CD4-positive, alpha-beta T cell (primary cell): Measurements from ENCODE around the gene NCAM2. TPM values are rescaled to one million over a fixed set of nuclear protein-coding genes. Genes with fewer than 3 reads are reported as not detected.

ENCODE experiments used
- ATAC-seq: fragments of 200-7000 bp; cut with Tn5 transposase; one replicate; pipeline ENCODE4 v1.10.0; 2022; ENCODE audit warnings: mild to moderate bottlenecking; ENCODE audit not compliant: poor library complexity
- CTCF ChIA-PET: fragments of 350-600 bp; sonication (Branson Sonifier 250); formaldehyde crosslinking; loops from one replicate; lab custom pipeline; 2021; ENCODE audit warnings: antibody characterized with exemption, inconsistent platforms; lab: Charles Lee
- POLR2A ChIA-PET: fragments of 350-600 bp; sonication (Branson Sonifier 250); formaldehyde crosslinking; loops from one replicate; lab custom pipeline; 2021; ENCODE audit warnings: antibody characterized with exemption, inconsistent platforms; lab: Charles Lee
- DNase-seq, 14 experiments: peaks; one replicate each; pipeline ENCODE4 v3.0.0-alpha.2; 2013 to 2020; ENCODE audit warnings: mixed read lengths in 2 of 14
- H3K27ac ChIP-seq, 2 donors: one replicate each; pipeline versions ENCODE4 v1.5.1 to v1.7.0; 2013; ENCODE audit warnings: low read length in 2 of 2, low read depth in 1 of 2, mild to moderate bottlenecking in 1 of 2
- H3K27me3 ChIP-seq, 2 experiments: 1 replicate in 1 of 2; 2 replicates in 1 of 2; pipeline versions ENCODE4 v1.6.1 to v1.7.0; 2013; ENCODE audit warnings: low read length in 2 of 2, control low read depth in 1 of 2, mild to moderate bottlenecking in 1 of 2, moderate library complexity in 1 of 2; ENCODE audit not compliant: insufficient read depth in 2 of 2, control insufficient read depth in 1 of 2
- H3K36me3 ChIP-seq: one replicate; pipeline ENCODE4 v1.6.1; 2013; ENCODE audit warnings: low read length, control low read depth; ENCODE audit not compliant: insufficient read depth
- H3K4me1 ChIP-seq: one replicate; pipeline ENCODE4 v1.6.1; 2013; ENCODE audit warnings: low read length, control low read depth; ENCODE audit not compliant: insufficient read depth
- H3K4me3 ChIP-seq: one replicate; pipeline ENCODE4 v1.5.1; 2013; ENCODE audit warnings: mild to moderate bottlenecking, low read length, moderate library complexity
- H3K9me3 ChIP-seq, 2 experiments: 1 replicate in 1 of 2; 2 replicates in 1 of 2; pipeline versions ENCODE4 v1.6.1 to v1.7.0; 2013; ENCODE audit warnings: low read length in 2 of 2, mild to moderate bottlenecking in 2 of 2, control low read depth in 1 of 2, moderate library complexity in 1 of 2; ENCODE audit not compliant: control insufficient read depth in 1 of 2, insufficient read depth in 1 of 2
- H3K27ac Mint-ChIP-seq: one replicate; pipeline ENCODE4 v1.8.0; 2020; ENCODE audit warnings: mixed read lengths
- H3K27me3 Mint-ChIP-seq: one replicate; pipeline ENCODE4 v1.8.0; 2021; ENCODE audit warnings: mixed read lengths
- H3K36me3 Mint-ChIP-seq: one replicate; pipeline ENCODE4 v1.8.0; 2021; ENCODE audit warnings: low read depth, mixed read lengths
- H3K4me1 Mint-ChIP-seq: one replicate; pipeline ENCODE4 v1.8.0; 2021; ENCODE audit warnings: low read depth, mixed read lengths
- H3K4me3 Mint-ChIP-seq: one replicate; pipeline ENCODE4 v1.8.0; 2020; ENCODE audit warnings: mild to moderate bottlenecking, mixed read lengths
- H3K9me3 Mint-ChIP-seq: one replicate; pipeline ENCODE4 v1.8.0; 2020; ENCODE audit warnings: mixed read lengths
- CTCF ChIP-seq: fragments of 200-600 bp; IDR thresholded peaks from one replicate; pipeline ENCODE4 v1.8.0; 2022; ENCODE audit warnings: antibody characterized with exemption, mild to moderate bottlenecking
- intact Hi-C, 2 experiments: fragments of 100-400 bp; cut with DNase I in 1 of 2; cut with micrococcal nuclease in 1 of 2; formaldehyde crosslinking; loops; one replicate each; pipeline versions ENCODE4 v1.15.1 to v1.9.0; 2023 to 2025; cut with DNase I, micrococcal nuclease
- total RNA-seq, 174 experiments: library from RNA in 2 of 174; stranded (reverse) in 2 of 174; gene quantifications; one replicate each; pipeline ENCODE4 v1.2.3 and lab custom pipeline; 2021 to 2026

The NCAM2 gene
- total RNA-seq, 2 experiments from 2014 or later = not detected

GRCh38 chr21:21384977-21385376 lies 386.8 kb downstream of the NCAM2 start:
- ChIA-PET POLR2A (no interaction called here), CTCF (no interaction called here)
- H3K4me3 Mint-ChIP-seq = no peak overlapping the region

GRCh38 chr21:21385404-21385803 lies 387.2 kb downstream of the NCAM2 start:
- POLR2A ChIA-PET = no interaction called here
- intact Hi-C loops = no loop called here
- Mint-ChIP-seq H3K27ac (no peak overlapping the region), H3K4me1 (no peaks in the 10 kb centered on the region), H3K36me3 (no peaks in the 10 kb centered on the region), H3K4me3 (no peak overlapping the region), H3K27me3 (no peaks in the 10 kb centered on the region), H3K9me3 (peaks cover 19% of the 10 kb centered on the region)
- no peak overlapping the region for H3K4me3 ChIP-seq
- no peaks in the 10 kb centered on the region for H3K36me3 ChIP-seq
- H3K27me3 ChIP-seq = no peaks in the 10 kb centered on the region
- no peaks in the 10 kb centered on the region for H3K4me1 ChIP-seq
- ATAC-seq = no peak
- CTCF ChIA-PET = no interaction called here
- TF ChIP-seq CTCF = no peak
- peaks cover 0 to 4% of the 10 kb centered on the region in 2 experiments for H3K9me3 ChIP-seq
- DNase-seq = no peak
- no peak overlapping the region for H3K27ac ChIP-seq

More at GRCh38 chr21:21384977-21385376, 386.8 kb downstream of the NCAM2 start:
- Mint-ChIP-seq H3K27ac (no peak overlapping the region), H3K4me1 (no peaks in the 10 kb centered on the region), H3K36me3 (no peaks in the 10 kb centered on the region), H3K27me3 (no peaks in the 10 kb centered on the region), H3K9me3 (peaks cover 19% of the 10 kb centered on the region)
- no peak overlapping the region for H3K4me3 ChIP-seq
- H3K36me3 ChIP-seq = no peaks in the 10 kb centered on the region
- no peak for TF ChIP-seq CTCF
- H3K27ac ChIP-seq = no peak overlapping the region
- no peak for DNase-seq
- H3K27me3 ChIP-seq = no peaks in the 10 kb centered on the region
- peaks cover 0 to 3% of the 10 kb centered on the region in 2 experiments for H3K9me3 ChIP-seq
- intact Hi-C loops = no loop called here
- ATAC-seq = no peak
- H3K4me1 ChIP-seq = no peaks in the 10 kb centered on the region

- intact Hi-C loops = no loop called here
- H3K4me1 Mint-ChIP-seq = no peaks in the 10 kb centered on the region
Observed at GRCh38 chr21:21387916-21388315, 389.7 kb downstream of the NCAM2 start.

More at GRCh38 chr21:21387916-21388315, 389.7 kb downstream of the NCAM2 start:
- no peak for DNase-seq
- peaks cover 13% of the 10 kb centered on the region for H3K9me3 Mint-ChIP-seq
- peaks cover 0 to 4% of the 10 kb centered on the region in 2 experiments for H3K9me3 ChIP-seq
- H3K27ac Mint-ChIP-seq = no peak overlapping the region
- ChIA-PET POLR2A (no interaction called here), CTCF (no interaction called here)
- no peak overlapping the region for H3K4me3 ChIP-seq
- H3K27me3 Mint-ChIP-seq = no peaks in the 10 kb centered on the region
- no peaks in the 10 kb centered on the region for H3K36me3 ChIP-seq
- no peak overlapping the region for H3K27ac ChIP-seq
- no peak for ATAC-seq
- H3K27me3 ChIP-seq = no peaks in the 10 kb centered on the region
- H3K4me1 ChIP-seq = no peaks in the 10 kb centered on the region
- H3K4me3 Mint-ChIP-seq = no peak overlapping the region
- no peaks in the 10 kb centered on the region for H3K36me3 Mint-ChIP-seq
- no peak for TF ChIP-seq CTCF
